Lower leg skin (tissue), 3 donors: ENCODE results near the gene ZCCHC24.
"Not testable (repeated sequence)": the region's sequence is repeated elsewhere in the genome, so short reads cannot be mapped to it uniquely, and the experiment has no call there.

Experiments
- CTCF ChIP-seq, 3 donors: fragments of 450-650 bp; IDR thresholded peaks; one replicate each; pipeline ENCODE4 v1.5.1; 2016; ENCODE audit warnings: antibody characterized with exemption in 3 of 3, mild to moderate bottlenecking in 3 of 3, moderate library complexity in 2 of 3
- POLR2A ChIP-seq, 2 donors: fragments of 450-650 bp; IDR thresholded peaks; one replicate each; pipeline ENCODE4 v1.6.1; 2016 to 2017; ENCODE audit warnings: antibody characterized with exemption in 2 of 2, mild to moderate bottlenecking in 1 of 2, moderate library complexity in 1 of 2

- TF ChIP-seq CTCF, POLR2A (IDR thresholded peaks at IDR 0.05): not testable (repeated sequence)
Measured at GRCh38 chr10:79332610-79333315, 112.7 kb downstream of the ZCCHC24 start.
